ENCODE measurements around the gene SLC25A45.
"Not testable (repeated sequence)": the region's sequence is repeated elsewhere in the genome, so short reads cannot be mapped to it uniquely, and the experiment has no call there.

SLC25A45 gene

DNA sequence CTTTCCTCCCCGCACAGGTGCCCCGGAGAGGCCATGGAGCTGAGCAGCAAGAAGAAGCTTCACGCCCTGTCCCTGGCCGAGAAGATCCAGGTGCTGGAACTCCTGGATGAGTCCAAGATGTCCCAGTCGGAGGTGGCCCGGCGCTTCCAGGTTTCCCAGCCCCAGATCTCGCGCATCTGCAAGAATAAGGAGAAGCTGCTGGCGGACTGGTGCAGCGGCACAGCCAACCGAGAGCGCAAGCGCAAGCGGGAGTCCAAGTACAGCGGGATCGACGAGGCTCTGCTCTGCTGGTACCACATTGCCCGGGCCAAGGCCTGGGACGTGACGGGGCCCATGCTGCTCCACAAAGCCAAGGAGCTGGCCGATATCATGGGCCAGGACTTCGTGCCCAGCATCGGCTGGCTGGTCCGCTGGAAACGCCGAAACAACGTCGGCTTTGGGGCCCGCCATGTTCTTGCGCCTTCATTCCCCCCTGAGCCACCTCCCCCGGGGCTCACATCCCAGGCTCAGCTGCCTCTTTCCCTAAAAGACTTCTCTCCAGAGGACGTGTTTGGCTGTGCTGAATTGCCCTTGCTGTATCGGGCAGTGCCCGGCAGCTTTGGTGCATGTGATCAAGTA, 26.6 kb downstream of the SLC25A45 start:
- DNase-seq = no peak

DNA sequence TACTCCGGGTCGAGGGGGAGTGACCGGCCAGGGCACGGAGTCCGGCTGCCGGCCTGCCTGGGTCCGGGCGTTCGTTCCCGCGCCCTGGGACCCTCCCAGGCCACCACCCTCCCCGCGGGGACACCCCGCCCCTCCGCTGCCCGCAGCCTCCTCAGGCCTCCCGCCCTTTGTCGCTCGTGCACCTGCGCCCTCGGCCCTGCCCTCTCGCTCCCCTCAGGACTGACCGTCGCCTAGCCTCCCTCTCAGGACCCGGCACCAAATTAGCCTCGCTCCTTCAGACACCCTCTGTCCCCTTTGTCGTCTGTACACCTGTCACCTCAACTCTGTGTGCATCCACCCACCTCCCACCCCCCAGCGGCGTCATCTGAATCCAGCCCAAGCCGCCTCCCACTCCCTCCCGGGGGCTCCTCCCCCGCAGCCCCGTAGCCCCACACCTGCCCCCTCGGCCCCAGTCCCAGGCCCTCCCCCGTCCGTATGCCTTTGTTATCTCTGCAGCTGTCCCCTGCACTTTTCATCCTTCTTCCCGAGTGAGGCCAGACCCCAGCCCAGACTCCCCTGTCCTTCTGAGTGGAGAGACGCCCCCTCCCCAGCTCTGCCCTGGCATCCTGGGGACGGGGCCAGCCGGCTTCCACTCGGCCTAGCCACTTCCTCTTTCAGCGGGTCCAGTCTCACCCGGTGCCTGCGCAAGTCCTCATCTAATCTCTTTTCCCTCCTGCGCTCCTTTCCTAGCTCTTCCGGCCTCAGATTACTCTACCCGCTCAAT, 27.3 kb downstream of the SLC25A45 start:
- DNase-seq = peak; percentile 40

DNA sequence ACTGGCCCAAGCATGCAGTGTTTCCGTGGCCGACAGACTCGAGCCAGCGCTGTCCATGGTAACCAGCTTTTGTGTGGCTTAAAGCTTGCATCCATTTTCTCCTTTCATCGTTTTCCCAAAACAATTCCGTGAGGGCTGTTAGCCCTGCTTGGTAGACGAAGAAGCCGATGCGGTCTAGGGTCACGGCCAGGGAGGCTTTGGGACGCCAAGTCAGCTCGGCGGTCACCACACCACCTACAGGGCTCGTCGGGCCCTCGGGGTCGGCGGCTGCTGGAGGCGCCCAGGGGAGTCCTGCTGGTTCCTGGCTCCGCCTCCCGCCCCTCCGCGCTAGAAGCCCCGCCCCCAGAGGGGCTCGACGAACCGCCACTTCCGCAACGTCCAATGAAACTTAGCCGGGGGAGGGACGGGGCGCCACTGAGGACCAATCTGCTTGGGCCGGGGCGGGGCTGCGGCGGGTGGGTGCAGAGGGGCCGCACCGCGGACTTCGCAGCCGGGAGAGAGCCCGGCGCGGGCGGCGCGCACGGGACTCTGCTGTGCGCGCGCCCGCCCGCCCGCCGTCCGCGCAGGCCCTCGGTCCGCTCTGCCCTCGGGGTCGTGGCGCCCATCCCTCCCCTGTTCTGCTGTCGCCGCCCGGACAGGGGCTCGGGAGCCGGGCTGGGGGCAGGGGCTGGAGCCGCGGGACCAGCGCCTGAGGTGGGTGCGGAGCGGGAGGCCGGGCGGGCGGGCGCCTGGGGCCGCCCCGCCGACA, 28.0 kb downstream of the SLC25A45 start, which contains the start of gene TIGD3:
TIGD3 (plus strand) TSS at position 487 of the 748 bp plus-strand sequence. CDS start 1,058 bp downstream, outside the sequence.
- peak; percentile 93 for DNase-seq

DNA sequence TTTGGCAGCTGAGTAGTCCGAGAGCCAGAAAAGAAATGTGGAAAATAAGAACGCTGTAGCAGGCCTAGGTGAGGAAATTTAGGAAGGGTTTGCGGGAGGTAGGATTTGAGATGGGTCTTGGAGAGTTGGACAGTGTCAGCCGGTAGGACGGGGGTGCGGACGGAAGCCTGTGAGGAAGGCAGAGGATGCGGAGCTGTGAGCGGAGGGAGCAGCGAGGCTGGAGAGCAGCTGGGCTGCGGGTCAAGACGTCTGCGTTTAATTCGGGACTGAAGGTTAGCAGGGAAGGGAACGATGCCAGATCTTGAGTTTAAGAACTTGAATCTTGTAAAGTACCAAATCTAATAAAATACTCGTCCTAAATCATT, 28.6 kb downstream of the SLC25A45 start:
- DNase-seq = no peak

DNA sequence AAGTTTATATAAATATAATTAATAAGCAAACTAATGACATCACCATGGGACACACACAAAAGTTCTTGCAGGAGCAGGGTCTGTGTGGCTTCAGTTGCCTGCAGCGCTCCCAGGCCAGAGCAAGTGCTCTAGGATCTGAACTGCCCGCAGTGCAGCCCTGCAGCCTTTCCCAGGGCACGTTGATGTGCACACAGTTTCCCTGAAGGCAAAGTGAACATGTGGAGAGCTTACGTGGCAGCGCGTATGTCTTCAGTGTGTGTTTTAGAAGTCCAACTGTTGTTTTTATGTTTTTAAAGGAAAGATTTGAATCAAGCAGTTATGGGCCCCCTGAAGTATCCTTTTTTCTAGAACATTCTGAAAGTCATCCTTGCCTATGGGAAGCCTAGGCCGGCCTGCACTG, 29.1 kb downstream of the SLC25A45 start:
- DNase-seq = no peak

DNA sequence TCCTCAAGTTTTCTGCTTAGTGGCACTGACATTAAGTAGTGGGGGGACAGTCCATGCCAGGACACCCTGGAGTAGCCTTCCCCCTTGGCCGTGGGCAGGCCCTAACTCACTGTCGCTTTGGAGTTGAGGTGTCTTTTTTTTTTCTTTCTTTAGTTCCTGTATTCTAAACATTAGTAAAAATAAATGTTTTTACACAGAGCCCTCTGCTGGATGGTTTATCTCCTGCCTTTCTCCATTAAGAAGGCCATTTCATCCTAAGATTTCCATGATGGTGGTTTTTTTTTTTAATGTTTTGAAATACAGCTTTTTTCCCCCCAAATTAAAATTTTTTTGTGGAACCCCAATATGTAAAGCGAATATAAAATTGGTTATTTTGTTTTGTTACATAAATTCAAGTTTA, 29.7 kb downstream of the SLC25A45 start:
- peak; percentile 39 for DNase-seq

DNA sequence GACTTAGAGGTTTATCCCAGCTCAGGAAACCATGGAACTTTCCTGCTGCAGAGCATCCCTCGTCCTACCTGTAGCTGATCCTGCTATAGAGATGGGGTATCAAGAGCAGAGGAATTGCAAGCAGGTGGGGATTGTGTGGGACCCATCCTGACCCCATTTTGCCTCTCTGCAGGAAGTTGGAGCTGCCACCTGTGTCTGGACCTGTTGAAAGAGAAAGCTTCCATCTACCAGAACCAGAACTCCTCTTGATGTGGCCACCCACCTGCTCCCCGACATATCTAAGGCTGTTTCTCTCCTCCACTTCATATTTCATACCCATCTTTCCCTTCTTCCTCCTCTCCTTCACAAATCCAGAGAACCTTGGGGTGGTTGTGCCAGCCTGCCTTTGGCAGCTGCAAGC, 30.9 kb downstream of the SLC25A45 start:
- no peak for DNase-seq

DNA sequence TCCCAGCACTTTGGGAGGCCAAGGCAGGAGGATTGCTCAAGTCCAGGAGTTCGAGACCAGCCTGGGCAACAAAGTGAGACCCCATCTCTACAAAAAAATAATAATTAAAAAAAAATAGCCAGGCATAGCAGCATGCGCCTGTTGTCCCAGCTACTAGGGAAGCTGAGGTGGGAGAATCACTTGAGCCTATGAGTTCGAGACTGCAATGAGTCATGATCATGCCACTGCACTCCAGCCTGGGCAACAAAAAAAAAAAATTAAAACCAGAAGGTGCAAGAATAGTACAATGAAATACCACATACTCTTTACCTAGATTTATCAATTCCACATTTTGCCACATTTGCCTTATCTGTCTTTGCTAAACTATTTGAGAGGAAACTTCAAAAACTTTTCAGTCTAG, 40.6 kb downstream of the SLC25A45 start:
- DNase-seq = no peak

DNA sequence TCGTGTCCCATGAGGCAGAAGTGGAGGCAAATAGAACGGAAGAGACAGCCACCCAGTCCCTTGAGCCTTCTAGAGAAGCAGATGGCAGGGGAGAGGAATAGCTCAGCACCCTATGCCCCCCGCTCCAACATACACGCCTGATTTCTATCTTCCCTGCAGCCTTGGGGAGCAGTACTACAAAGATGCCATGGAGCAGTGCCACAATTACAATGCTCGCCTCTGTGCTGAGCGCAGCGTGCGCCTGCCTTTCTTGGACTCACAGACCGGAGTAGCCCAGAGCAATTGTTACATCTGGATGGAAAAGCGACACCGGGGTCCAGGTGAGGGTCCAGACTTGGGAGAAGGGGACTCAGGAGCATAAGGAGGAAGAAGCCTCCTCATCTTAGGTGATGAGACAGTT, 42.2 kb downstream of the SLC25A45 start:
- no peak for DNase-seq

DNA sequence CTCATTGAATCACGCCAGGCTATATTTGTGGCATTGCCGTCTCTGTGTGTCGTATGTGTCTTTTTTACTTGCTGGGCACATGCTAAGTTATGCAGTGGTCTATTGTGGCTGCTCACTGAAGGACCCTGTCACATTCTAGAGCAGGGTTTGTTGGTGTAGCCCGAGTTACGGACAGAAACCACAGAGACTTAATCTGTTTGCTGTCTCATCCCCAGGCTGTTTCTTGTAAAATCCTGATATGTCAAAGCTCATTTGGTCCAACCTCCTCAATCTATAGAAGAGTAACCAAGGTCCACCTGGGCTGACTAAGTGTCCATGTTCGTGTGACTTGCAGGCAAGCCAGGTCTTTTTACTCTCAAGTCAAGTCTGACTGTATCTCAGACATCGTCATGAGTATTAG, 43.8 kb downstream of the SLC25A45 start:
- DNase-seq = no peak

DNA sequence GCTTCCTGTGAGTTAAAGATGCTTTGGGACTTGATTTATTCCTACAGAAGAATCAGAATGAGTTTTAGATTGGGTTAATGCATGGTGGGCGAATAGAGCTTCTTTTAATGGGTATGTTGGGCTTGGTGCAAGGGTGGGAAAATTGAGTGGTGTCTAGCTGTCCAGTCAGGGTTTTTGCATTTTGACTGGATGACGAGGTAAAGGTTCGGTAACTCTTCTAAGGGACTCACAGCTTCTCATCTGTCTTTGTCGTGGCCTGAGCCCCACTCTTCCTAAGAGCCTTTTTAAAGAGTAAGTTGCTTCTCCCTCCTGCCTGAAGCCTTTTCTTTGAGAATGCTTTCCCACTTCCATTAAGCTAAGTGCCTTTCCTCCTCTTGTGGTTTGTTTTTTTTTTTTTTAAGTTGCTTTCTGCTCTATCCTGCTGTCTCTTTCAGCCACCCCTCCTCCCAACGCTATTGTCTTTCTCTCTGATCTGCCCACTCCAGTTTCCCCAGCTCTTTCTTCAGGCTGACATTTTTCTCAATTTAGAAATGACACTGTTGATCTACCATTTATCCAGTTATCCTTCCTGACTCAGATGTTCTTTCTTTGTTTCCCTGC, 47.6 kb downstream of the SLC25A45 start:
- no peak for DNase-seq

DNA sequence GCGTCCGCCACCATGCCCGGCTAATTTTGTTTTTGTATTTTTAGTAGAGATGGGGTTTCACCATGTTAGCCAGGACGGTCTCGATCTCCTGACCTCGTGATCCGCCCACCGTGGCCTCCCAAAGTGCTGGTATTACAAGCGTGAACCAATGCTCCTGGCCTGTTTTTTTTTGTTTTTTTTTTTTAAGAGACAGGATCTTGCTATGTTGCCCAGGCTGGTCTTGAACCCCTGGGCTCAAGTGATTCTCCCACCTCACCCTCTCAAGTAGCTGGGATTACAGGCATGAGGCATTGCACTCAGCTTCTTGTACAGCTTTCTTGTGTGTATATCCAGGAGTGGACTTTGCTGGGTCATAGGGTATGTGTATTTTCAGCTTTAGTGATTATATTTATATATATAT, 49.9 kb downstream of the SLC25A45 start:
- DNase-seq = not testable (repeated sequence)

DNA sequence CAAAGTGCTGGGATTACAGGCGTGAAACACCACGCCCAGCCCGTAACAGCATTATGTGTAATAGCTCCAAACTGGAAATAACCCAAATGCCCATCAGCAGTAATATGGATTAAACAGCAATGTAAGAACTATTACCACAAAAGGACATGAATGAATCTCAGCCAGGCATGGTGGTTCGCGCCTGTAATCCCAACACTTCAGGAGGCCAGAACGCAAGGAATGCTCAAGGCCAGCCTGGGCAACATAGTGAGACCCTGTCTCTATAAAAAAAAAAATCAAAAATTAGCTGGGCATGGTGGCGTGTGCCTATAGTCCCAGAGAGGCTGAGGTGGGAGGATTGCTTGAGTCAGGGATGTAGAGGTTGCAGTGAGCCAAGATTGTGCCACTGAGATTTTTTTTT, 51.9 kb downstream of the SLC25A45 start:
- no peak for DNase-seq

DNA sequence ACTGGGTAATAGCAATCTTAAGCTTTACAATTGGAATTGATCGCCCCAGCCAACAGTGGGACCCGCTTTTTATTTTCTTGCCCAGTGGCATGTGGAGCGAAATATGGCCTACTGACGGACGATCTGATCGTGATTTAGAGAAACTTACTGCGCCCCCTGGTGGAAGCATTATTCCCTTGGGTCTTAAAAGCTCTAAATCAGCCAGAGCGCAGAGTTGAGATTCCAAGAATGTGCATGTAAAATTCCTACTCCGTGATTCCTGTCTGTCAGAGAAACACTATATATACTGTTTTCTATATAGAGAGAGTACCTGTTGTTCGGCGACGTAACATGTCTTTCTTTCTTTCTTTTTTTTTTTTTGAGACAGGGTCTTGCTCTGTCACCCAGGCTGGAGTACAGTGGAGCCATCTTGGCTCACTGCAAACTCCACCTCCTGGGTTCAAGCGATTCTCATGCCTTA, 52.5 kb downstream of the SLC25A45 start:
- DNase-seq = peak; percentile 99

DNA sequence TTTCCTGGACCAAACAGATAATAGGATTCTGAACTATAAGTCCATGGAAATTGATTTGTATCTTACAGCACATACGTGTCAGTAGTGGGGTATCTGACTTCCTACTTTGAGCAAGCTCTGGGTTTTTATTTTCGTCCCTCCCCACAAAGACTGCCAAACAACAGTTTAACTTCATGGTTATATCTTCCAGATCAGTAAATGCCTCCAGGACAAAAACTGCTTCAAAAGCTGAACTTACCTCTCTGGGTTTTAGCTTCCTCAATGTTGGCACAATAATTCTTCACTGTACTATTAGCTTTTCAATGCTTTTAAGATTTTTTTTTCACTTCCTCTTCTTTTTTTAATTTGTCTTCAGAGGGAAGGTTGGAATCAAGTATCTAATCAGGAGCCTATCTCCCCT, 53.0 kb downstream of the SLC25A45 start:
- DNase-seq = peak; percentile 88

DNA sequence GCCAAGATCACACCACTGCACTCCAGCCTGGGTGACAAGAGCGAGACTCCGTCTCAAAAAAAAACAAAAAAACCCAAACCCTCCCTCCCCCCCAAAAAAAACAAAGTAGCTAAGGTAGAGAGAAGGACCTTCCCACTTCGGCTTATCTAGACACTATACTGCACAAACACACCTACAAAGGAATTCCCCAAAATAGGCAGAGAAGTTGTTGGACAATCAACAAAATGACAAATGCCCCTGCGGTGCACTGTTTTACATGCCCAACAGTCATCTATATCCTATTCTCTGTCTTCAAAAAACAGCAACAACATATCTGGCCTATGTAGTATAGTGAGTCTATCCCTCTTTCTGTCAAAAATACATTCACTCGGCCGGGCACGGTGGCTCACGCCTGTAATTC, 55.4 kb downstream of the SLC25A45 start:
- DNase-seq = no peak

DNA sequence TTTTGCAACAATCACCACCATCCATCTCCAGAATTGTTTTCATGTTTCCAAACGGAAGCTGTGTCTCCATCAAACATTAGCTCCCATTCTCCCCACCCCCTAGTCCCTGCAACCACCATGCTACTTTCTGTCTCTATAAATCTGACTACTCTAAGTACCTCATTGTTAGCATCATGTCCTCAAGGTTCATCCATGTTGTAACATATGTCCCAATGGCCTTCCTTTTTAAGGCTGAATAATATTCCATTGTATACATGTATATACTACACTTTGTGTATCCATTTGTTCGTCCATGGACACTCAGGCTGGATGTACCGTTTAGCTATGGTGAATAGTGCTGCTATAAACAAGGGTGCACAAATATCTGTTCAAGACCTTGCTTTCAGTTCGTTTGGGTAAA, 57.0 kb downstream of the SLC25A45 start:
- DNase-seq = no peak
